Activated CD4-positive, alpha-beta T cell treated with anti-CD3 and anti-CD28 coated beads, Interleukin-2, amount 50 U/mL, for 48 hours (primary cell): ENCODE results near the gene MTX3.

Source experiments
- DNase-seq, 2 experiments: peaks; one replicate each; pipeline ENCODE4 v3.0.0-alpha.2; 2020

The MTX3 gene

DNA sequence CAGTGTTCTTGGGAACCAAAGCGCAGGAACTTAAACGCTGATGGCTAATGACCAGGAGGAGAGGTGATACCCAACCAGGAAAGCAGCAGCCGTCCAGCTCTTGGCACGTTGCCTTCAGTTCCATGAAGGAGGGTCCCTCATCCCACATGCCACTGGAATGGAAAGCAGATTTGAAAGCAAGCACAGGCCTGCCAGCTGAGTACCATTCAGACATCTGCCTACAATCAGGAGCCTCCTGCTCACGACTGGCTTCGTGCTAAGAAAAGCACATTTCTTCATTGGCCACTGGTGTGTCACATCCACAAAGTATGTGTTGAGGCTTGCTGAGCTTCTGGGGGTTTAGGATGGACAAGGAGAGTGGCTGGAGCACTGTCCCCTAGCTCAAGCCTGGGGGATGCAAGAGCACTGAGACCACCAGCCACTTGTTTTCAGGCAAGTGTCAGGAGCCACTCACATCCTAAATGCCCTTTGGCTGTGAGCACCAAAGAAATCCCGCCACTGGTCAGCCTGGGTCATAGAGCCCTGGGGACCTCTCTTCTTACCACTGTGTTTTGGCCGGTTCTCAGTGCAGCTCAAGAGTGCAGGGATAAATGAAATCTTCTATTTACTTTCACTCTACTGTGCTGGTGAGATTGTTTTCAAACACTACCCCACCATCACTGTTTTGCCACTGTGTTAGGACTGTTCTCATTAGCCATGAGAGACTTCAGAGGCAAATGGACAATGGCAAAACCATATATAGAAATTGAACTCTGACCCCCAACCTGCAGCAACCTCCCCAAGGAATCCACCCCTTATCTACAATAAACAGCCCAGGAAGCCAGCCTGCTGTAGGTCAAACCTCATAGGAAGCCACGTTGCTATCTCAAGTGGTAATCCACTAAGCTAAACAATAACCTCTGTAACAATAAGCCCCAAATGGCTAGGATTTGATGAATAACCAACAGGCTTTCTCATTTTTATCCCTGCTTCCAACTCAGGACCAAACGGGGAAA lies 58.3 kb downstream of the MTX3 start:
- no peak for DNase-seq

- no peak for DNase-seq
These were observed 59.2 kb downstream of the MTX3 start for GRCh38 chr5:79931866-79932265.

- no peak for DNase-seq
These were observed 59.7 kb downstream of the MTX3 start for GRCh38 chr5:79931409-79931808.

- no peak for DNase-seq
These were observed 62.0 kb downstream of the MTX3 start for GRCh38 chr5:79929095-79929494.
